Measurements from ENCODE around the gene POU2AF2.
A peak's percentile ranks its signal among the peaks of the same experiment; 100 is the strongest.
"Not testable (repeated sequence)": the region's sequence is repeated elsewhere in the genome, so short reads cannot be mapped to it uniquely, and the experiment has no call there.

The POU2AF2 gene

DNA sequence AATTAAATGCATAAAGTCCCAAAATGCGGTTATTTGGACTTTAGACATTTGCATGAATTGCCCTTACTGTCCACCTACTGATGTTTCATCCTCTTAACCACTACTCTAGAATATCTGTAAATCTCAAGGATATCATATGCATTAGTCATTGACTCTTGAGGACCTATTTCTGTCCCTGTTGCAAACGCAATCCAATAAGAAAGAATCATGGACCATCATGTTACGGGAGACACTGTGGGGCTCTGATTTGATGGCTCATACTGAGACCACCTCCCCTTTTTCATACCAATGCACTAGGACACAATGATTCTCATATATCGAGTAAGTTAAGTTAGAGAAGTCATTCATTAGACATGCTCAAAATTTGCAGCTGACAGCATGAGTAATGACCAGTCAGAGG is 14.4 kb downstream of the POU2AF2 start:
- no peak for DNase-seq

DNA sequence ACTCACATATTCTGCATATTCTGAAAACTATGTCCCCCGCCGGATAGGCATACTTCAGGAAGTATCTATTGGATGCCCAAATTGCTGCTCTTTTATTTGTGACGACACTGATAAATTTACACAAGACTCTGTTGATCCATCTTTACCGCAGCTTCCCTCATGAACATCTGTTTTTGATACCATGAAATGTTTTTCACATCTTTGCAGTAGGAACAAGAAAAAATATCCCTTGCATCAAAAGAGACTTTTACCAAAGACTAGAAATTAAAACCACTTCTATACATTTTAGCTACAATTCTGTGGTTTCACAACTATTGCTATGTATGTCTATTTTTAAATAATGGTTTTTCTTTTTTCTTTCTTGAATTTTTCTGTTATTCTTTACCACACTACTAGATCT is 15.3 kb downstream of the POU2AF2 start:
- no peak for DNase-seq

DNA sequence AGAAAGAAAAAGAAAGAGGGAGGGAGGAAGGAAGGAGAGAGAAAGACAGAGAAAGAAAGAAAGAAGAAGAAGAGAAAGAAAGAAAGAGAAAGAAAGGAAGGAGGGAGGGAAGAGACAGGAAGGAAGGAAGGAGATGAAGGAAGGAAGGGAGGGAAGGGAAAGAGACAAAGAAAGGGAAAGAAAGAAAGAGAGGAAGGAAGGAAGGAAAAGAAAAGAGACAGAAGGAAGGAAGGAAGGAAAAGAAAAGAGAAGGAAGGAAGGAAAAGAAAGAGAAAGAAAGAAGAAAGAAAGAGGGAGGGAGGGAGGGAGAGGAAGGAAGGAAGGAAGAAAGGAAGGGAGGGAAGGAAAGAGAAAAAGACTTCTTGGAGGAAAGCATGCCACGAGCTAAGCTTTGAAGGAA is 19.1 kb downstream of the POU2AF2 start:
- no peak for DNase-seq

DNA sequence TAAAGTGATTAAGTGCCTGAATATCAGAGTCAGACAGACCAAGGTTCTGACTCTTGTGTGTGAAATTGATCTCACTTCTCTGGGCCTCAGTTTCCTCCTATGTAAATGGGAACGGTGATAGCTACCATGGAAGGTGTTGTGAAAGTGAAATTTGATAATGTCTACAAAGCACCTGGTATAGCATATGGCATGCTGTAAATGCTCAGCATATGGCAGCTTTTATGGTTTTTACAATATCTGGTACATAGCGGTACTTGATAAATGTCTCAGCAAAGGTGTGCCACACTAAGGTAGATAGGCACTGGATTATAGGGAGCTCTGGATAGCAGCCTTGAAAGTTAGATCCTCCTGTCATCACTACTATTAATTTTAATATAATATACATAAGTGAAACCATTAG is 19.9 kb downstream of the POU2AF2 start:
- DNase-seq: no peak

DNA sequence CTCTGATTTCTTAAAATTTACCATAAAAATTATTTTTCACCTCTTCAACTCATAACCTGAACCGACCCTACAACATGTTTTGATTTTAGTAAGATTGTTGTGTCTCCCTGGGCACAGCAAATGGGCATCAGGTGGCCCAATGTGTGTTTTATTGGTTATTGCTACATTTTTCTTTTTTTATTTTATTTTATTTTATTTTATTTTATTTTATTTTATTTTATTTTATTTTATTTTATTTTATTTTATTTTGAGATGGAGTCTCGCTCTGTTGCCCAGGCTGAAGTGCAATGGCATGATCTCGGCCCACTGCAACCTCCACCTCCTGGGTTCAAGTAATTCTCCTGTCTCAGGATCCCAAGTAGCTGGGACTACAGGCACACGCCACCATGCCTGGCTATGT is 22.8 kb downstream of the POU2AF2 start:
- not testable (repeated sequence) for DNase-seq

DNA sequence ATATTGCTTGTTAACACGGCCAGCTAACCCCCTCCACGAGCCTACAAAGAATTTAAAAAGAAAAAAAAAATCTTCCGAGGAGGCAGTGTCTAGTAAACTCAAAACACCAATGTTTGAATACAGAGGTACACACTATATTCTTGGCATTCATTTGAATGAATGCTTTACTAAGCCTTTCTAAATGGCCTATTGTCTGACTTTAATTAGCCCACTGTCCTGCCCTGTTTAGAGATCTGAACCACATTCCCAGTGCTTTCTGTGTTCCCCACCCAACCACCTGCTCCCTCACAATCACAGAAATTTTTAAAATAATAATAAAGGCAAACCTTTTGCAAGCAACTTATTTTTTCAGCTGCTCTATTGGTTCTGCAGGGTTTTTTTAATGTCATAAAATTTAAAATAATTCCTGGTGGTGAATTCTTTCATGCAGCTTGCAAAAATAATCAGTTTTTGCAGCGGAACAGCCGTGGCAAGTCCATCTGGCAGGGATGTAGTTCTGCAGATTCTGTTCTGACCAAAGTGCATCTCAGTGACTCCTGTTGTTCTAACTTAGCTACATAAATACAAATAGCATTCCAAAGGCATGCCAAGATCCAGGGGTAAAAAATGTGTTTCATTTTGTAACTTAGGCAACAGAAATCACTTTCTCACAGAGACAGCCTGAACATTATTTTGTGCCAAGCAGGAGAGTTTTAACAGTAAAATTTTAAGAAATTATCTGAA is 23.8 kb downstream of the POU2AF2 start:
- DNase-seq: peak; percentile 25

DNA sequence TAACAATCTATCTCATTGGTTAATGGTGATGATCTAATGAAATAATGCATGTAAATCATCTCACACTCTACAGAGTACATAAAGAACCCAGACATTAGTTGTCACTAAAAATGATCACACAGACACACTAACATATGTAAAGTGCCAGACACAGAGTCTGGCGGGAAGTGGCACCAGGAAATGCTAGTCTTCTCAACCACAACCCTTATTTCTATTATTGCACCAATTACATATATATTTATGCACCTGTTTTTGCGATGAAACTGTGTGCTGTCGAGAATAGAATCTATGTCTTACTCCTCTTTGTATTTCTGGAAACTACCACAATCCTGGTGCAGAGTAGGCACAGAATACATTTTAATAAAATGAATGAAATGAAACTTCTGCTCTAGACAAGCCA is 26.9 kb downstream of the POU2AF2 start:
- DNase-seq: no peak

DNA sequence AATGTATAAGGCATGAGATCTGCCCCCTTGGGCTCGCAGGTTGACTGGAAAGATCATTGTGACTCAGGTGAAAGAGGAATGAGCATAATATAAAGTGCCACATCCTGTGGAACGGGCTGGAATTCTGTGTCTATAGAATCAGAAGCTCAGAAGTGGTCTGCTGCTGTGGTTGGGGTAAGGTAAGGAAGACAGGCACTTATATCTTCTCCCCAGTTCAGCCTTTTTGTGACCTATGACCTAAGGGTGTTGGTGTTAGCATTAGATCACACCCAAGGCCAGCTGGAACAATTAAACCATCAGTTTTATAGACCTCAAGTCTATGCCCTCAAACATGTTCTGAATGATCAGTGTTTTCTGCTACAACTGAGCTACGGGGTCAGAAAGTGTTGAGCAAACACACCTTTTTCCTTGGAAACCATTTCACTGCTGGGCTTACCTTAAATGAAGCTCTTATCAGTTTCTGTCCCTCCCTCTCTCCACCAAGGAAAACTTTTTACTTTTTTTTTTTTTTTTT is 37.1 kb downstream of the POU2AF2 start:
- no peak for DNase-seq

DNA sequence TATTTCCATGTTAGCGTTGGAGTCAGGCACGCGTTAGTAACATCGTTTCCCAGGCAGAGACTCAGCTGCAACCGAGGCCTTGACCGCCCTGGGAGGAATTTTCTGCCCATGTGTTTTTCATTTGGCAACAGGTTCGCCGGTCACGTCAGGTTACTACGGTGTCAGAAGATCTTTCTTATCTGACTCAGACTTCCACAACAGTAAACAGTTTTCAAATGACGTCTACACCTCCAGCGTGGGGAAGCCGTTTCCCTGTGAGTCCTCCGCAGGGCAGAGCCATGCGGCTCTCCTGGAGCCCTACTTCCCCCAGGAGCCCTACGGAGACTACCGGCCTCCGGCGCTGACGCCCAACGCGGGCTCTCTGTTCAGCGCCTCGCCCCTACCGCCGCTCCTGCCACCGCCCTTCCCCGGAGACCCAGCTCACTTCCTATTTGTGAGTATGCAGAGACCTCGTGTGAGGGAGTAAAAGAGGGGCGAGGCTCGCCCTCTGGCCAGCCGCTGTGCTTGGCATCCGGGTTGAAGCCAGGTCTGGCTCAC is 38.5 kb downstream of the POU2AF2 start:
- DNase-seq: no peak

DNA sequence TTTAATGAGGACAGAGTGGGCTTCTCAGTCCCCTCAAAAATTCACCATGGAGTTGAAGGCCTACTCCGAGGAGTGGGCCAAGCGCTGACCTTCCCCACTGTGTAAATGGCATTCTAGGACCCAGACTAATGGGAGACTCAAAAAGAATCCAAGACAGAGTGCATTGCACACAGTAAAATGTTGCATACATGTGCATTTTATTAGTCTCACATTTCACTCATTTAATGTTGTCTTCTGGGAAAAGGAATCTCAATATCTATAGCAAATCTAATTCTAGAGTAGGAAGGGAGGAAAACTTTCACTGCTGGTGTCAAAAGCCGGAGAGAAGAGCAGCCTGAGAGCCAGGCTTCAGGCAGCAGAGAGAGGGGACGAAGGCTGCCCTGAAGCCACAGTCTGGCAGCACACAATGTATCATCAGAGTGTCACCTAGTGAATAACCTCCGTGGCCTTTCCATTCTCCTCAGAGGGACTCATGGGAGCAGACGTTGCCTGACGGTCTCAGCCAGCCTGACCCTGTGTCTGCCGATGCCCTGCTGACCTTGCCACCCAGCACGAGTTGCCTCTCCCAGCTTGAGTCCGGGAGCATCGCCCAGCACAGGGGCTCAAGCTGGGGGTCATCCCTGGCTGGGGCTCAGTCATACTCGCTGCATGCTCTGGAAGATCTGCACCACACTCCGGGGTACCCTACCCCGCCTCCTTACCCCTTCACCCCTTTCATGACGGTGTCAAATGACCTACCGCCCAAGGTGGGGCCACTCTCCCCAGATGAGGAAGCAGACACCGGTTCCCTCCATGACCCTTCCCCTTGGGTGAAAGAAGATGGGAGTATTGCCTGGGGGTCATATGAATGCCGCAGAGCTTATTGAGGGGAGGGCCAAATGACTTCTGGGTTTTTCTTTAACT is 39.9 kb downstream of the POU2AF2 start:
- DNase-seq: peak; percentile 17

DNA sequence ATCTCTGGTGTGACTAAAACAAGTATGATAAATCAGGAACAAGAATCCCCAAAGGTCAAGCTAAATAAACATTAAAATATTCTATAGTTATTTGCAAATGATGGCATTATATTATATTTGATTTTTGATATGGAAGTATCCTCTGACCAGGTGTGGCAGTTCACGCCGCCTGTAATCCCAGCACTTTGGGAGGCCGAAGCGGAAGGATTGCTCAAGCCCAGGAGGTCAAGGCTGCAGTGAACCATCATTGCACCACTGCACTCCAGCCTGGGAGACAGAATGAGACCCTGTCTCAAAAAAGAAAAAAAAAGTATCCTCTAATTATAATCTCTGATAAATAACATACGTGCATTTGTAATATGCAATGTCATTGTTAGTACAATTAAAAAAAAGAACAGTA is 46.2 kb downstream of the POU2AF2 start:
- no peak for DNase-seq

DNA sequence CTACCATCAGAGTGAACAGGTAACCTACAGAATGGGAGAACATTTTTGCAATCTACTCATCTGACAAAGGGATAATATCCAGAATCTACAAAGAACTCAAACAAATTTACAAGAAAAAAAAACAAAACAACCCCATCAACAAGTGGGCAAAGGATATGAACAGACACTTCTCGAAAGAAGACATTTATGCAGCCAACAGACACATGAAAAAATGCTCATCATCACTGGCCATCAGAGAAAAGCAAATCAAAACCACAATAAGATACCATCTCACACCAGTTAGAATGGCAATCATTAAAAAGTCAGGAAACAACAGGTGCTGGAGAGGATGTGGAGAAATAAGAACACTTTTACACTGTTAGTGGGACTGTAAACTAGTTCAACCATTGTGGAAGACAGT is 46.9 kb downstream of the POU2AF2 start:
- DNase-seq: not testable (repeated sequence)

DNA sequence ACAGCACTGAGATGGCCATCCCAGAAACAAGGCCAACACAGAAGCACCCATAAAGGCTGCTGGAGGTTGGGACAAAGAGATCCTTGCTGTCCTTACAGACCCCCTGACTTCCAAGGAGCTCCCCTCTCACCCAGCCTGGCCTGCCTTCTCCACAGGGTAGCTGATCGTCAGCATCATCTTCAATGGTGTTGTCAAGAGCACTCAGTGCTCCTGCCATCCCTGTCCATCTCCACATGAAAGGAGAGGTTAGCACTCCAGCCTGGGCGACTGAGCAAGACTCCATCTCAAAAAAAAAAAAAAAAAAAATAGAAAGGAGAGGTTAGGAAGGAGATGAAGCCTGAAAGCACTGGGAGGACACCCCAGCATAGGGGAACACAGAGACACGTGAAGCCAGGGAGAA is 50.7 kb downstream of the POU2AF2 start:
- DNase-seq: no peak

DNA sequence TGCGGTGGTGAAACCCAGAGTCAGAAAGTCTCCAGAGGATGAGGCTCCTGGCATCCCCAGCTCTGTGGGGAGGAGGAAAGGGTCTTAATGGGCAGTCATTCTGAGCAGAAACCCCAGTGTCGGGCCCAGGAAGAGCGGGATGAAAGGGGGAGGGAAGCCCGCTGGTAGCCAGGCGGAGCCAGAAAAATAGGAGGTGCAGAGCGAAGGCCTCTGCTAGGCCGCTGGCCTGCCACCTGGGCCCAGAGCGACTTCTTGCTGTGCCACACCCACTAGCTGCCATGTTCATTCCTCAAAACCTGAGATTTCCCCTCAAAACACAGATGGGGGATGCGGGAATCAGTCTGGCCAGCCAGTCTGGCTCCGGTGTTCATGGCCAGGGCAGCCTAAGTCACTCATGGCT is 52.2 kb downstream of the POU2AF2 start:
- no peak for DNase-seq

DNA sequence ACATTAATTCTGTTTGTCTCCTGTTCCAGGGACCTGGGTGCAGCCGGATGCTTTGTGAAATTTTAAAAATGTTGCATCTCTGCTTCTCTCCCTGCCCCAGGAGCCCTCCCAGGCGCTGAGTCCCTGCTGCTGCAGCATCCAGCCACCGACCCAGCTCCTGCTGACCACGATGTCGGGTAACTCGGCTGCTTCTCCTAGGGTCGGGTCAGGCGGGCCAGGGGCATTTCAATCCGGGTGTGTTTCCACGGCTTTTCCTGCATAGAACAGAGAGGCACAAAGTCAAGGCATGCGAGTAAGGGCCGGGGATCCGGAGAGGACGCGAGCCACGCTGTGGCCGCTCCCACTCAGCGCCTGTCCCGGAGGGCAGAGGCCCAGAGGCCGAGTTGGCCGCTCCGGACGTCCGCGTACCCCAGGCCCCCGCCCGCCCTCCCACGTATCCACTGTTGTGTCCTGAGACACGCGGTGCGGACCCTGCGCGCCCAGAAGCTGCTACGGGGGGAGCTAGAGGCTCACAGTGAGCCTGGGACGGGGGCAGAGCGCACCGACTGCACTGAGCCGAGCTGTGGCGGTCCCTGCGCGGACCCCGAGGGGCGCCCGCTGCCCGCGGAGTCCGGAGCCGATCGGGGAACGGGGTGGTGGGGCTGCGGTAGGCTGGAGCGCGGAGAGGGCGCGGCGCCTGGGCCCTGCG is 53.0 kb downstream of the POU2AF2 start, which contains the start of gene POU2AF3:
POU2AF3 (plus strand) TSS at position 134 of the 688 bp plus-strand sequence; CDS start at position 170, 36 bp downstream.
- DNase-seq: no peak

DNA sequence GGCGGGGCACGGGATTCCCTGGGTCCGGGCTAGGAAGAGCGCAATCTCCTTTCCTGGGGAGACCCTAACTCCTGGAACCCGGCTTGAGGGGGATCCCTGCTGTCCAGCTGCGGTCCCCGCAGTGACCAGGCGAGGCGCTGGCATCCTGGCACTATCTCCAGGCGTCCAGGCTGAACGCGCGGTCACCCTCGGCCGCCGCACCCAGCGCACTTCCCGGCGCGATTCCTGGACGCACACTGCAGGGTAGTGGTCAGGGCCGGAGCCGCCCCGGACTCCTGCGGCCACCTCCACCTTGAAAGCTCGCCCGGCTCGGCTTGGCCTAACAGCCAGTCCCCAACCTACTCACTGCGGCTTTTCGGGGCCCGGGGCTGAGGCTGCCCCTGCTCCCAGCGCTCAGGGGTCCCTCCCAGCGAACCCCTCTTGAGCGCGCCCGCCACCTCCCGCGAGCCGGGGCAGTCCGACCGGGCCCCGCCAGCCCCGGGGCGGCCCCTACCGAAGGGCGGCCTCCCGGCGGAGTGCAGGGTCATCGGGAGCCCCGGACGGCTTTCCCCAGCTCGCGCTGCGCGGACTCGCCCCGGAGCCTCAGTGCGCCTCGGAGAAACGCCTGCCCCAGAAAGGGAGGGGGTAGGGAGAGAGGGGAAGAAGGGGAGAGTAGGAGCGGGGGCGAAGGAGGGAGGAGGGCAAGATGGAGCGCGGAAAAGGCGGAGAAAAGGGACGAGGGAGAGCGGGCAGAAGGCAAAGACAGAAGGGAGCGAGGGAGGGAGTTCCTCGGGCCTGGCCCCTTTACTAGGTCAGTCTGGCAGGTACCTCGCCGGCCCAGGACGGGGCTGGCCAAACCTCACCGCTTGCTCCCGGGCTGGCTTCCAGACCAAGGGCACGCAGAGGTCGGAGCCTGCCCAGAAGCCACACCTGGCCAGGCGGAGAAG is 53.8 kb downstream of the POU2AF2 start:
- peak; percentile 94 for DNase-seq

DNA sequence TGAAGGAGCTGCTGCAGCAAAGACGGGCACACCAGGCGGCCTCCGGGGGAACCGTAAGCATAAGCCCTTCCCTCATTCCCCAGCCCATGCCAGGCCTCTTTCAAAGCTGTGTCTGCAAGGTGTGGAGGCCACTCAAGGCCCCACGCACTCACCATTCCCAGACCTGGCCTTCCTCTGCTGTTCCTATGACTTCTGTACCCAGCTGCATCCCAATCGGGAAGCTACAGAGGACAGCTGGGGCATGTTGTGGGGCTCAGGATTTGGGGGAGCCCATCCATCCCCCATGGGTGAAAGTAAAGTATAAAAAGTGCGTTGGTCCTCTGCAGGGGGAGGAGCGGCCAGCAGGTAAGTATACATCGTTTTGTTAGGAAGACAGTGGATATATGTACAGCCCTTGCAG is 55.0 kb downstream of the POU2AF2 start:
- DNase-seq: no peak

DNA sequence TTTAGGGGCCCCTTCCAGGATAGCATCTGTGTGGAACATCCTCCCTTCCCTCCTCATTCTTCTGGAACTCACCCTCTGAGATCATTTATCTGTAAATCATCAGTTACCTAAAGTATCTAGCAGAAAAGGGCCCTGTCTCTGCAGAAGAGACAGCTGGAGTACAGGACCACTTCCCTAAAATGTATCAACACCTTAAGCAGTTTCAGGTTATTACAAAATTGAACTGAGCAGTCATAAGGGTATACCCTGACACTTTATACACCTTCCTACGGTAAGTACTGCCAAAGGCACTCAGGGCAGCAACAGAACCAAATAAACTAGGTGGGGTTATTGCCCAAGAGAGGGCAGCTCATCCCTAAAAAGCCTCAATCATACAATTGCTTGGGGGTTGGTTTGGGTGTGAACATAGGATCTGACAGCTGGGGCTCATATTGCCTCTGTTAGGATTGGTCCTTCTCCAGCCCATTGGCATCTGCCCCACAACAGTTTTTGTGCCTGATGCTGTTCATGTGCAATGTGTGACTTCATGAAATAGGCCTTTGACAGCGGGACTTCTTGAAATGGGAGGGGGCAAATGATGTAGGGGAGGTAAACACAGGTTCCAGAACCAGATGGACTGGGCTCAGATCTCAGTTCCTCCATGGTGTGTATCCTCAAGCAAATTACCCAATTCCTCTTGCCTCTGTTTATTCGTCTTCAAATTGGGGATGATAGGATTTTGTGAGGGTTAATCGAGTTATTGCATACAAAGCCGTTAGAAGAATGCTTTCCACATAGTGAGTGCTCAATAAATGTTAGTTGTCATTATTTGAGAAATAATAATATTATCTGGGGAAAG is 55.7 kb downstream of the POU2AF2 start:
- no peak for DNase-seq

DNA sequence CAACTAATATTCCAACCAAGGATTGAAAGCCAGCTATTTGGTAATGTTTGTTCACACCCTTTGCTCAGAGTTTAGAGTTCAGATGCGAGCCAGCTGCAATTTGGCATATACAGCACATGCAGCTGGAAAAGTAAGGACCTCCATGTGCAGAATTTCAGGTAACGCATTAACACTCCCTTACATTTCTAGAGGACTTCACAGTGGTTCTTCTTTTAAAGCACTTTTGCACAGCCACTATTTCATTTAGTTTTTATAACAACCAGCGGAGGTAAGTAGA is 56.3 kb downstream of the POU2AF2 start:
- no peak for DNase-seq

DNA sequence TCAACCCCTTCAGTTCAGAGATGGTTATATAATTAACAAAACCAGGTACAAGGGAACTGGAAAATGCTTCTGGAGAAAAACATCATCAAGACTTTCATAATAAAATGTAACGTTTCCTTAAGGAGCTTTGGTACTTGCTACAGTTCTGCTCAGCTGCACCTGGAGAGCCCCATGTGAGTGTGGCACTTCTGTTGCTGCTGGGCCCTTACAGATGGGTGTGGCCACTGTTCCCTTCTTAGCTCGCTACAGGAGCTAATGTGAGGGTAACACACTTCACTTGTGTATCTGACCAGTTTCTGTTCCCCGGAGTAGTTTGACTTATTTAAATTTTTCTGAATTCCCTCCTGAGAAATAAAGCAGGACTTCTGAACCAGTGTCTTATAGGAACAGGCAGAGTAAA is 56.8 kb downstream of the POU2AF2 start:
- DNase-seq: no peak

DNA sequence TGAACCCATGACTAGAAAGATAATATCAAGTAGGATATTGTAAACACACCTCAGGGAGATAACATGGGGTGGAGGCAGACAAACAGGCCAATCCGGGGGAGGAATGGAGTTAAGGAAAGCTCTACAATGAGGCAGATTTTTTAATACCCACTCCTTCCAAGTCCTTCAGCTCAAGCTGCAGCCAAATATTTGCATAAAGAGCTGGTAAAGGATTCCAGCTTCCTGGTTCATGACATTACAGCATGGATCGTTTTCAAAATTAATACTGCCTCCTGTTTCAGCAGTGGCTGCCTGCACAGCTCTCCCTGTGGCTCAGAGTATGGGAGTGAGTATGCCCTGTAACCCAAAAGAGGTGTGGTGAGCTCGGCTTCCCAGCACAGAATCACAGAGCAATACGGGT is 57.9 kb downstream of the POU2AF2 start:
- DNase-seq: no peak

Data from retina (tissue), 1 donor.